HG03175 (cell line): ENCODE results near the gene SNORC.

ENCODE experiments used
- ATAC-seq: cut with Tn5 transposase; IDR thresholded peaks from one replicate; pipeline ENCODE4 v1.9.1; 2021; ENCODE audit warnings: mild to moderate bottlenecking, moderate library complexity; ENCODE audit not compliant: unreplicated experiment

The SNORC gene

DNA sequence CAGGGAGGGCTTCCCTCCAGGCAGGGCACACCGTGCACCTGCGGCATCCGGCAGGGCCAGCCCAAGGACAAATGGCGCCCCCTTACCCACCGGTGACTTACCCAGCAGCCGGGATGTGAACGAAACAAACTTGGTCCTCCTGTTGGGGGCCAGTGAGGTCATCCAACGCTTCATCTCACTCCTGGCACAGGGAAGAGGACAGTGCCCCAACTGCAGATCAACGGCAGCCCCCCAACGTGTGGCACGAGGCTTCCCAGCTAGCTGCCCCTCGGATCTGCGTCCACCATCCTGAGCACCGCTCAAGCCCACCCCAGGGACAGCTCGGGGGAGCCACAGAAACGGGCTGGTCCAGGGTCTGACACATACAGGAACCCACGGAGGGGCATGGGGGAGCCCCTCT, 12.0 kb downstream of the SNORC start:
- no peak for ATAC-seq

DNA sequence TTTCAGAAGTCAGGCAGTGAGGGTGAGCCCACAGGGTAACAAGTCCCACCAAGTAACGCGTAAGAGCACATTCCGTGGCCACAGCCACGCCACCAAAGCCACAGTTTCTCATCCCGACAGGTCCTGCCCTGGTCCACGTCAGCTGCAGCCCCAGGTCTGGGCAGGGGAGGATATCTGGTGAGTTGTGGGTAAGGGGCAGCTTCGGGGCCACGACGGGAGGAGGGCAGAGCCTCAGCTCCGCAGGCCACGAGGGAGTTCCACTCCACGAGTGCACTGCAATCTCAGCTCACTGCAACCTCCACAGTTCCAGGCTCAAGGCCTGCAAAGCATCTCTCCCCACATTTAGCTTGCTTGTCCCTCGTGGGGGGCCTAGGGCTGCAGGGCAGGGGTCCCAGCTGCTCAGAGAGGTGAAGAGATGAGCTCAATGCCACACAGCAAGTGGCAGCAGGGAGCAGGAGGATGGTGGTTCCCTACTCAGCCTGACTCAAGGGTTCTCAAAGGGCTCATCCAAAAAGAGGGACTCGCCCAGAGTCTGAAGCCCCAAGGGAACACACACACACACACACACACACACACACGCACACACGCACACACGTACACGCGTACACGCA, 12.5 kb downstream of the SNORC start:
- ATAC-seq: no peak

DNA sequence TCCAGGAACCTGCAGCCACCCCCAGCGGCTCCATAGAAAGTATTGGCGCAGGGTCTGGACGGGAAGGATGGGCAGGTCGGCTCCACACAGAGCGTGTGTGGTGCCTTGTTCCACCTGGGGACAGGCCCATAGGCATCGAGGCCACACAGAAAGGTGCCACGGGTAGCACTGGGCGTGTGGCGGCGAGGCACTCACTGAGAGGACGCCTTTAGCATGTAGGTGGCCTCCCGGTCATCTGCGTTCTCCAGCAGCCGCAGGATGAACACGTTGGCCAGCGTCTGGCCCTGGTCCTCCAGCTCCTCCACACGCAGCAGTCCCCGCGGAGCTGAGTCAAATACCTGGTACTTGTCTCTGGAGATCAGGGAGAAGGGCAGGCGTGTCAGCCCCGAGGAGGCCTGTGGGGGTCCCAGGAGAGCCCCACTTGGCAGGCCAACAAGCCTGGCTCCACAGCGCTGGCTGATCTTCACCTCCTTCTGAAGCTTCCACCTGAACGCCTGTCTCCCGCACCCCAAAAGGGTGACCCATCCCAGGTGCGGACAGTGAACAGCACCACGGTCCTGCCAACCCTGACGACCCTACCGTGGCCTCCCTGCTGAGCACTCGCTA, 13.2 kb downstream of the SNORC start:
- ATAC-seq: no peak

DNA sequence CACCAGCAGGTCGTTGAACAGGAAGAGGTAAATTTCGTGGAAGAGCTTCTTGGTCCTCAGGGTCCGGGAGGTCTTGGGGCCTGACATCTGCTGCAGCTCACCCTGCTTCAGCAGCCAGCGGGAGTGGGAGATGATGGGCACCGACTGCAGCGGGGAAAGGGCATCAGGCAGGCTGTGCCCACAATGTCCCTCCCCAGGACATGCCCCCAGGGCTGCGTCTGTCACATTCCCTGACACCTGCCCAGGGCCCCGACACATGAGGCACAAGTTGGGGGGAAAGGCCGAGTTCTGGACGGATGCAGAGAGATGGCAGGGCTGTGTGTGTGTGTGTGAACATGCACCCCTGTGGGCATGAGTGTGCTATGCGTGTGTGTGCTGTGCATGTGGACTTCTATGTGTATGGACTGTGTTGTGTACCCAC, 13.9 kb downstream of the SNORC start:
- ATAC-seq: no peak

DNA sequence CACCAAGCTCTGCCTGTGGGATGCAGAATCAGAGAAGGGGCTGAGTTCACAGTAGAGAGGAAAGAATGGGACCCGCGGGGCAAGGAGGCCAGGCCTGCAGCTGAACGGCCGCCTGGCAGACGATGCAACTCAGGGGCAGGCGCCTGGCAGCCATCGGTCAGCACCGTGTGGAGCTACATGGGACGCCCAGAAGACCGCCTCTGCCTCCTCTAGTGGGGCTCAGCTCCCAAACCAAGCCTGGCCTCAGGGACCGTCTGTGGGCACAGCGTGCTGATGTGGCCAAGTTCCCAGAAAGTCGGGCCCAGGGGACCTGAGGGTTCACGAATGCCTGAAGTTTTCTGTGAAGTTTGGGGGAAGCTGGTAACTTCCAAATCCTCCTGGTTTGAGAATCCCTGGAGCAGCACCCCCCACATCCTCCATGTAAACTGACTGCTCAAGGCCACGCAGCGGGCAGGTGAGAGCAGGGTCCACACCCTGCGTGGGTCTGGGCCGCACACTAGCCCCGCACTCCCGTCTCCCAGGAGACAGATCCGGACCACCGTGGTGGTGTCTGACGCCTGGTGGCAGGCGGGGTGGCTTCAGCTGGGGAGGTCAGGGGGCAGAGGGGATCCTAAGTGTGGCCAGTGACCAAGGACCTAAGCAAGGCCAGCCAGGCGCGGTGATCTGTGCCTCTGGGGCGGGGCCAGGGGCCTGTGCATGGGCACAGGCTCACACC, 14.6 kb downstream of the SNORC start:
- ATAC-seq: no peak

DNA sequence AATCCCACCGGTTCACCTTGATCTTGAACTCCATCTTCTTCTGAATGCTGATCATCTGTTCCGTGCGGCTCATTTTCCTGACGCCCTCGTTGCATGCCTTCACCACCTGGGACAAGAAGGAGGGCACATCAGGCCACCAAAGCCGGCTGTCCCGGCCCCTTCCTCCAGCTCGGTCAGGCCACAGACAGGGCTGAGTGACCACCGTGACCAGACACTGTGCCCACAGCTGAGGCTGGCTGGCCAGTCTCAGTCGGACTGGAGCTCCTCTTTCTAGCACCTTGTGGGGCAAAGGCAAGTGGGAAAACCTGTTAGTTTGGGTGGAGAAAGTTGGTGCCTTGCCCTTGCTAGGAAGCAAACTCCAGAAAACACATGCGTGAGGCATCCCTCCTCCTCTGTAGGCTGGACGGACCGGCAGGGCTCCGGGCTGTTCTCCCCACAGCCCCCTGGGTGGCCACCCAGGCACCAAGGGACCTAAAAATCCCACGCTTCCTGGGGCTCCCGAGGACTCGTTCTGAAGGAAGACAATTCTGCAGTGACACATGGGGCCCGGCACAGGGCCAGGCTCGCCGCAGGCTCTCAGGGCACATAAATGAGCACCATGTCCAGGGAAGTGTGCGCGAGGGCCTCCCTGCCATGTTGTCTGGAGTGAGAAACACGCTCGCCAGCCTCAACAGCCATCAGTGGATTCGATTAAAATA, 15.3 kb downstream of the SNORC start:
- ATAC-seq: no peak

DNA sequence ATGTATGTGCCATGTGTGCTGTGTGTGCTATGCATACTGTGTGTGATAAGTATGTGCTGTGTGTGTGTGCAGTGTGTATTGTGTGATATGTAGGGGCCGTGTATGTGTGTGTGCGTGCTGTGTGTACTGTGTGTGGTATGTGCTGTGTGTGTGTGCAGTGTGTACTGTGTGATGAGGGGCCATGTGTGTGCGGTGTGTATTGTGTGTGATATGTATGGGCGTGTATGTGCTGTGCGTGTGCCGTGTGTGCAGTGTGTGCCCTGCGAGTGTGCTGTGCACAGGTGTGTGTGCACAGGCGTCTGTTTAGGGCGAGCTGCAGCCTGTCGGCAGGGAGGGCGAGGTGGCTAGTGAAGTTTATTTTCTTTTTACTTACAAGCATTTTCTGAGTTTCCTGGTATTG, 16.1 kb downstream of the SNORC start:
- ATAC-seq: no peak

DNA sequence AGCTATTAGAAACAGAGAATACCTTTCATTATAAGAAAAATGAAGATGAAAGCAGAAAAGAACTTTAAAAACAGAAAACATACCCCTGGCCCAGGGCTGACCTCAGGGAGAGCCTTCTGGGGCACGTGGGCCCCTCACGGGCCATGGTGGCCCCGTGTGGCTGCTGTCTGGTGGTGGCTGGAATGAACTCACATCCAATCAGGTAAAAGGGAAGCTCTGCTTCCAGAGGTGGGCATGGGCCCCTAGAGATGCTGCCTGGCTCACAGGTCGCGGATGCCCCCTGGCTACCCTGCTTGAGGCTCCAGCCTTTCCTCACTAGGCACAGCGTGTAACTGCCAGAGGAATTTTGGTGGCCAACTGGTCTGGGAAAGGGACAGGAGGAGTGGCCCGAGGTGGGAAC, 16.6 kb downstream of the SNORC start:
- ATAC-seq: no peak

DNA sequence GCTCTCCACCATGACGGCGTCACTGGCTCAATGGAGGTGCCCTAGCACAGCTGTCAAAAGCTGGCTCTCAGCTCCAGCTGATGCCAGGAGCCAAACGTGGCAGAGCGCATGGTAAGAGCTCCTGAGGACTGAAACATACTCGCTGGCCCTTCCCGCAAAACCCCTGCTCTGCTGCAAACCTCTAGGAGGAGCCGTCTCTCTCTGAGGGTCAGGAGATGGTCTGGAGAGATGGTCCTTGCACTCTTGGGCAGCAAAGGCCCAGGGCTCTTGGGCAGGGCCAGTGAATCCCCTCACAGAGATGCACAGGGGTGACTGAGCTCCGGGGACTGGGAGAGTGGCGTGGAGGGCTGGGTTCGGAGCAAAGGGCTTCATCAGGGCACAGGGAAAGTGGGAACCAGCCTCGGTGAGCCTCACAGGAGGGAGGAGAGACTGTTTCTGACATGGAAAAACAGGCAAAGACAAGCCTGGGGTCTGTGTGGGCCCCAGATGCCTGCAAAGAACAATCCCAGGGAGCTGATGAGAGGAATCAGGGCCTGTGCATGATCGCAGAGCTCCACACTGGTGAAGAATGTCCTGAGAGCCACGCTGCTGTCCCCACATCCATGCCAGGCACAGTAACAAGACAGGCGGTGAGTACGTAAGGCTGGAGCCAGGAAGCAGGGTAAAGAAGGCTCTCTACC, 17.2 kb downstream of the SNORC start:
- ATAC-seq: no peak

DNA sequence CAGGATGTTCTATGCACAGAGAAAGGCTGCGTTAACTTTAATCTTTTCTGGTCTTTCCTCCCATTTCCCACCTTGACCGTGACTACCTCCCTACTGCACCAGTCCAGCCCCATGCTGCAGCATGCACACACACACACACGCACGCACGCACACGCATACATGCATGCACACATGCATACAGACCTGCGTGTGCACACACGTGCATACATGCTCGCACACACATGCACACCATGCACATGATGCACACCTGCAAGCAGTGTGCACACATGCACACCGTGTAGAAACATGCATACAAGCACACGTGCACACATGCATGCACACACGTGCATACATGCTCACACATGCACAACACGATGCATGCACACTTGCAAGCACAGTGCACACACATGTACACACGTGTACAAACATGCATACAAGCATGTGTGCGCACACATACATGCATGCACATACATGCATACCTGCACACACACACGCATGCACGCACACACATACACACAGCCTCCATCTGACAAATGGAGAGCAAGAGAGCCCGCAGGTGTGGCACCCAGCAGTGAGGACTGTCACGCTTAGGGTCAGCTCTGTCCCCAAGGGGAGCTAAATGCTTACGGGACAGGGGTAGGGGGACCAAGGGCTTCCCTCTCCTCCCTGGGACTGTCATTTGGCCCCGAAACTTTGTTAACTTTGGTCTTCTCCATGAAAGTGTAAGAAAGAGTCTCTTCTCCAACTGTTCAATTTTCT, 18.2 kb downstream of the SNORC start:
- ATAC-seq: no peak

DNA sequence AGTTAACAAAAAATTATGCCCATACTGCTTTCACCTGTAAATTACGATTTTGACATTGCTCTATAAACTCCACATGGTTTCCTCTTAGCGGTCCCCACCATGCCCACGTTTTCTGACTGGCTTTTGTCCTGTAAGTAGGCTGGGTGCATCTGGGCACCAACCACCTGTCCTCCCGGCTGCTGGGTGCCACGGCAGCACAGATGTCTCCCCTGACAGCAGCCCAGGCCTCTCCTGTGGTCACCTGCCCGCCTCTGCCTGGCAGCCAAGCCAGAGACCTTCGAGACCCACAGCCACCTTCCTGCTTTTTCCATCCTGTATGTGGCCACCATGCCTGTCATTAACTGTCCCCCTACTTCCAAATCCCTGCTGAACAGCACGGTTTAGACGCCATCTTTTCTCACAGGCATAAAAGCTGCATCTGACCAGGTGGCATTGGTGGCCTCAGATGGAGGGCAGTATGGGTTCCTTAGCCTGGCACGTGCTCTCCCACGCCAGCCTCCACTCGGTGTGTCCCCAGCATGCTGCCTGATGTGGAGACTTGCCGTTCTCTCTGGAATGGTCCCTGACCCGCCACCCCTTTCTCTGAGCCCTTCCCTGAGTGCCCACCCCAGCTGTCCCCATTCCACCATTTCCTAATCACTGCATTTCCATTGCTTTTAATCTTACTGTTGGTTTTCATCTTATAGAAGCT, 18.9 kb downstream of the SNORC start:
- no peak for ATAC-seq

DNA sequence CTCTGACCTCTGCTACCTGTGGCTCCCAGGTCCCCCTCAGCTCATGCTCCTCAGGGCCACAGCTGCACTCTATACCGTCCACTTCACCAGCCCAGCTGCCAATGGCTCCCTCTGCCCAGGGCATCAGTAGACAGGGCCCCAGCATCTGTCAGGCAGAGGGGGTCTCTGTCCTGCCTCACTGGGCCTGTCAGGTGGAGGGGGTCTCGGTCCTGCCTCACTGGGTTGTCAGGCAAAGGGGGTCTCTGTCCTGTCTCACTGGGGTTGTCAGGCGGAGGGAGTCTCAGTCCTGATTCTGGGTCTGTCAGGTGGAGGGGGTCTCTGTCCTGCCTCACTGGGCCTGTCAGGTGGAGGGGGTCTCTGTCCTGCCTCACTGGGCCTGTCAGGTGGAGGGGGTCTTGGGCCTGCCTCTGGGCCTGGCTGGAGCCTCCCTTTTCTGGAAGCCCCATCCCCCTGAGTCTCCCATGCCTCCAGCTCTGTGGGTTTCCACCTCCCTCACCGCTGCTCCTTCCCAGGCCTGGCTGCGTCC, 19.9 kb downstream of the SNORC start:
- no peak for ATAC-seq

DNA sequence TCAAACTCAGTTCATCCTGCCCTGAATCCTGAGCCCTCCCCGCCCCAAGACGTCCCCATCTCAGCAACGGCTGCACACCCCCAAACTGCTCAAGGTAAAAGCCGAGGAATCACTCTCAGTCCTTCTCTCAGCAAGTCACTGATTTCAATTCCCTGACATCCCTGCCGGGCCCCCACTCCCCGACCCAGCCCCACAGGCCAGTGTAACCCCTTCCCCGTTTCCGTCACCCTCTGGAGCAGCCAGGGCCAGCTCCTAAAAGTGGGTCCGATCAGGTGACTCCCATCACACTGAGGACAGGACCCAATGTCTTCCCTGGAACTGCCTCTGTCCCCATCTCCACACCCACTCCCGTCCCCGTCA, 20.5 kb downstream of the SNORC start:
- ATAC-seq: no peak

DNA sequence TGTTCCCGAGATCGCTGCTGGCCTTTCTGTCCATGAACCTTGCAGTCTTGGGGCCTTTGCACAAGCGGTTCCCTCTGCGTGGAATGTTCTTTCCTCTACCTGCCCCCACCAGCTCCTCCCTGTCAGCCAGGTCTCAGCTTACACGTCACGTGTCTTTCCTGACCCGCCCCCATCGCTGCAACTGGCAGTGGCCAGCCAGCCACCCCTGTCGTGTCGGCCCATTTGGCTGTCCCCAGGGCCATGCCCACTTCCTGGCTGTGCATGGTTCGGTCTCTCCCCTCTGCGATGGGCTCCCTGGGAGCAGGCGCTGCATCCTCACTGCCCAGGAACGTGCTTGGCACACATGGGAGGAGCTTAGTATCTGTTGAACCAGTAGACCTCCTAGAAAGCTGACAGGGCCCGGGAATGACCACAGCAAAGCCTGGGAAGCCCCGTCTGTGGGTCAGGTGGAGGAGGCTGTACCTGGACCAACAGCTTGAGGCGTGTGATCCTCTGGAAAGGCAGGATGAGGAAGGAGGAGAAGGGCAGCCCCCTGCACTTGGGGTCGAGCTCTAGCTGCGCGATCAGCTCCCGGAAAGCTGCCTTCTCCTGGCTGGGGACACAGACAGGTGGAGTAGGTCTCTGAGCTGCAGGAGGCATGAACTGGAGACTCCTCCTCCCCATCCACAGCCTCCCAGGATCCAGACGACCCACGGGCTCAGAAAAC, 21.0 kb downstream of the SNORC start:
- ATAC-seq: no peak

DNA sequence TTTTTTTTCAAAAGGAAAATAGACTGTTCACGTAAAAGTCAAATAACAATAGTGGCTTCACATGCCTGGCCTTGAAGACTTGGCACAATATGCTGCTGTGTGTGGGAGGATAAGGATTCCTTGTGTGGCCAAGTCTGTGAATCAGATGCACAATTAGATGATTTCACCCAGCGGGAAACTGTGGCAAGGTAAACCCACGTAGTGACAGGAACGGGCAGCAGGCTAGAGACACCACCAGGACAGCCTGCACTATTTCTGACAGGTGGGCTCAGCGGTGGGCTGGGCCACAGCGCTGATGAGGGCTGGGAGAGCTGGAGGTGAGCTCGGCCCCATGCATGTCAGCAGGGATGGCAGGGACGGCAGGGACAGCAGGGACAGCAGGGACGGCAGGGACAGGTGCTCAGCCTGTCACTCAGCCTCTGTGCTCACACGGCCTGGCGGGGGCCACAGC, 21.6 kb downstream of the SNORC start:
- no peak for ATAC-seq

DNA sequence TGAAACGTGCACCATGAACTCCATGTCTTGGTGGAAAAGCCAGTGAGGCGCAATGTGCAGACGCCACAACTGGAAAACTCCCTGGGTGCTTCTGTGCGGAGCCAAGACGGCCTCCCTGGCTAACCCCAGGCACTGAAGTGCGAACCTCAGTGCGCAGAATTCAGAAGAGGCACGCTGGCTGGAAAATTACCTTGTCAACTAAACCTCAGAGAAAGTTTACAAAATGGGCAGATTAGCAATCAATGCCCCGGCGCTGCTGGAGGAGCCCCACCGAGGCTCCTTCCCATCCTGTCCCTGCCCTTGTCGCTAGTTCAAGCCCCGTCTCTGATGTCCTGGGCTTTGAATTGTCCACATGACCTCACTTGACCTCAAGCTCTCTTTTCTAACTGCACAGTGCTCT, 22.2 kb downstream of the SNORC start:
- ATAC-seq: no peak

DNA sequence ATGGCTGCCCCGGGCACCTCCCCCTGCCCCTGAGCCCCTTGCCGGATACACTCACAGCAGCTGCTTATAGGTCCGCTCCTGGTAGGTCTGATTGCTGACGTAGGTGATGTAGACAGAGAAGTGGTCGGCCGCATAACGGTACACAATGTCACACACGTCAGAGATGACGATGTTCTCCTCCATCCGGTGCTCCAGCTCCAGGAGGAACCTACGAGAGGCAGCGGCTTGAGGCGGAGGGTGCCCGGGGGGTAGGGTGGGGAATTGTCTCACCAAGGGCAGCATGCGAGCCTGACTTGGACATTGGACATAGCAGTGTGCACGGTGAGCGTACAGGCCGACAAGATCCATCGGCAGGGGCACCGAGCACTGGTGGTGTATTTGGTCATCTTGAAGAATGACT, 22.8 kb downstream of the SNORC start:
- ATAC-seq: no peak

DNA sequence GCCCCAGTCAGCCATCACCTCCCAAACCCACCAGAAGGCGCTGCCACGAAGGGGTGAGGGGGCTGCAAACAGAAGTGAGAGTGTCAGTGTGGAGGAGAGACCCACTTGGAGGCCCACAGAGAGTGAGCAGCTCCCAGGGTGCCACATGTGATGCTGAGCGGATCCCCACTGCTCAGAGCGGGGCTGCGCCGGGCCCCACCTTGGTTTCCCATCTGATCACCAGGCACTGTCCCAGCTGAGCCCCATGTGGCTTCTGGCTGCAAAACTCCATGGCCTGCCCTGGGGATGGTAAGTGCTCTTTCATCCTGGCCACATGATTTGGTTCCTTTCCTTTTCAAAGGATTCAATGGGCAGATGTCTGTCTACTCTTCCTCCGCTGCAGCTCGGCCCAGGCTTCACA, 23.8 kb downstream of the SNORC start:
- ATAC-seq: no peak

DNA sequence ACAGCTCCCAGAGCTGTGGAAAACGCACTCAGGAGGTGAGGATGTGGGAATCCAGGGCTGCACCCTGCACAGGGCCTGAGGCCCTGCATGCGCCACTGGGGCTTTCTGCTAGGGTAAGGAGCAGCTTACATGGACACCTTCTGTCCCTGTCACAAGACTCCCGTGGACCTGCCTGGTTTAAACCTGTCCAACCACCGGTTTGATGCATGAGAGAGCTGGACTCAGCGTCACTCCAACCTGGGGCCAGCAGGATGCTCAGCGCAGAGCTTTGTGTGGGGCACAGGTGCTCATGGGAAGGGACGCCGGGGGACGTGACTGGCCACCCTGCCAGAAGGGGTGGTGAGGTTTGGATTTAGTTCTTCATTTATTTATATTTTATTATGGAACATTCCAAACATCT, 24.2 kb downstream of the SNORC start:
- no peak for ATAC-seq
